ENCODE measurements around the gene TMEM116.
"Not testable (repeated sequence)": the region's sequence is repeated elsewhere in the genome, so short reads cannot be mapped to it uniquely, and the experiment has no call there.

The TMEM116 gene

DNA sequence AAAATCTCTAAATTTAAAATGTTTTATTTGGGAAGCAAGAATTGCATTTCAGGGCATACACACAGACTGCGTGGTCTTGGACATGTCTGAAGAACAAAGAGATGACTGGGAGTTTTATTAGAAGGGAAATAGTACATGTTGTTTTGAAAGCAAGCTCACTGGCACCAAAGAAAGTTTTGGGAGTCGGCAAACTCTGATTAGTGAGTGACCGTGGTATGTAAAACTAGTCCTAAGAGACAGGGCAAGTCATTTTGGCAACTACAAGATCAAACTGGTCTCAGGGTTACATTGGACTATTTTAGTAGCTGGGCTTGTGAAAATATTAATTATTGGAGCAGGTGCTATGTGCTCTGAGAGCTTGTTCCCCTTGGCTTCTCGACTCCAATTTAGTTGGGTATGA is 14.9 kb downstream of the TMEM116 start:
- no peak overlapping the region for H3K4me3 ChIP-seq (ENCODE audit: control insufficient read depth, low read depth, low read length)
- no peak for DNase-seq (ENCODE audit: low read depth)
- TF ChIP-seq, protein P1, sequence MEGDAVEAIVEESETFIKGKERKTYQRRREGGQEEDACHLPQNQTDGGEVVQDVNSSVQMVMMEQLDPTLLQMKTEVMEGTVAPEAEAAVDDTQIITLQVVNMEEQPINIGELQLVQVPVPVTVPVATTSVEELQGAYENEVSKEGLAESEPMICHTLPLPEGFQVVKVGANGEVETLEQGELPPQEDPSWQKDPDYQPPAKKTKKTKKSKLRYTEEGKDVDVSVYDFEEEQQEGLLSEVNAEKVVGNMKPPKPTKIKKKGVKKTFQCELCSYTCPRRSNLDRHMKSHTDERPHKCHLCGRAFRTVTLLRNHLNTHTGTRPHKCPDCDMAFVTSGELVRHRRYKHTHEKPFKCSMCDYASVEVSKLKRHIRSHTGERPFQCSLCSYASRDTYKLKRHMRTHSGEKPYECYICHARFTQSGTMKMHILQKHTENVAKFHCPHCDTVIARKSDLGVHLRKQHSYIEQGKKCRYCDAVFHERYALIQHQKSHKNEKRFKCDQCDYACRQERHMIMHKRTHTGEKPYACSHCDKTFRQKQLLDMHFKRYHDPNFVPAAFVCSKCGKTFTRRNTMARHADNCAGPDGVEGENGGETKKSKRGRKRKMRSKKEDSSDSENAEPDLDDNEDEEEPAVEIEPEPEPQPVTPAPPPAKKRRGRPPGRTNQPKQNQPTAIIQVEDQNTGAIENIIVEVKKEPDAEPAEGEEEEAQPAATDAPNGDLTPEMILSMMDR (IDR thresholded peaks at IDR 0.05; ENCODE audit: control insufficient read depth, insufficient read depth, low read depth, low read length, missing control alignments) = no peak

GRCh38 chr12:111997300-111997699 is 15.7 kb downstream of the TMEM116 start:
- H3K4me3 ChIP-seq (ENCODE audit: control insufficient read depth, low read depth, low read length) = no peak overlapping the region
- TF ChIP-seq, protein P1 (IDR thresholded peaks at IDR 0.05; ENCODE audit: control insufficient read depth, insufficient read depth, low read depth, low read length, missing control alignments) = no peak
- no peak for DNase-seq (ENCODE audit: low read depth)

GRCh38 chr12:111995782-111996480 is 17.0 kb downstream of the TMEM116 start:
- no peak overlapping the region for H3K4me3 ChIP-seq (ENCODE audit: control insufficient read depth, low read depth, low read length)
- DNase-seq (ENCODE audit: low read depth) = no peak
- TF ChIP-seq, protein P1 (IDR thresholded peaks at IDR 0.05; ENCODE audit: control insufficient read depth, insufficient read depth, low read depth, low read length, missing control alignments) = no peak

DNA sequence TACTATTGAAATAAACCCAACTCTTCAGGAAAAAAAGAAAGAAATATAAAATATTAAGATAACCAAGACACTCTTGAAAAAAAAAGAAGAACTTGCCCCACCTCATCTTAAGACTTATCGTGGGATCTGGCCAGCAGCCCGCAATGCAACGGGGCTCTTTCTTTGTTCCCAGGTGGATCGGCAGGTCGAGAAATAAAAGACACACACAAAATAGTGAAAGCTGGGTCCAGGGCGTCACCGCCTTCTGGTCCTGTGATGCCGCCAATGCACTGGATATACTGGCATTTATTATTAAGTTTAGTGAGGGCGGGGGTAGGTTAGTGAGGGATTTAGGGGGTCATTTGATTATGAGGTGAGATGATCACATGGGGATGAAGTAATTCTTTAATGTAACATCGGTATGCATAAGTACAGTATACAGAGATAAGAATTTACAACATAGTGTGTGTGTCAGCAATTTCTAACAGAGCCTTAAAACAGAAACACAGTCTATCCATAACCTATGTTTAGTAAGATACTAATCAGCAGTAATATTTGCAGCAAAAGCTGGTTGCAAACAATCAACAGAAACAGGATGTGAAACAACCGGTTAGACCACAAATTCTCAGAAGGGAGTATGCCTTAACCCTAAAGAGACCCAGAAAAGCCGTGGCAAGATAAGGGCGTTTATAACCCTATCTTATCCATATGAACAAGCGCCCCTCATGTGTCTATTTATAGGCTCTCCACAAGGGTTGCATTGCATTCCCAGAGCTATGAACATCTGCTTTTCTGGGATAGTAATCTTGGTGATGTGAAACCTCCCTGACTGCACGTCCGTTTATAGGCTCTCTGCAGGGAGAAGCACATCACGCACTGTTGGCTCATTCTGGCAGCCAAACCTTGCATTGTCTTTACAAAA is 18.5 kb downstream of the TMEM116 start:
- not testable (repeated sequence) for H3K4me3 ChIP-seq (ENCODE audit: control insufficient read depth, low read depth, low read length); DNase-seq (ENCODE audit: low read depth)

GRCh38 chr12:111993292-111994150 is 19.4 kb downstream of the TMEM116 start:
- no peak for DNase-seq (ENCODE audit: low read depth)
- TF ChIP-seq, protein P1 (IDR thresholded peaks at IDR 0.05; ENCODE audit: control insufficient read depth, insufficient read depth, low read depth, low read length, missing control alignments) = no peak
- H3K4me3 ChIP-seq (ENCODE audit: control insufficient read depth, low read depth, low read length) = no peak overlapping the region

GRCh38 chr12:111992464-111992863 is 20.5 kb downstream of the TMEM116 start:
- TF ChIP-seq, protein P1 (IDR thresholded peaks at IDR 0.05; ENCODE audit: control insufficient read depth, insufficient read depth, low read depth, low read length, missing control alignments) = no peak
- DNase-seq (ENCODE audit: low read depth) = no peak
- no peak overlapping the region for H3K4me3 ChIP-seq (ENCODE audit: control insufficient read depth, low read depth, low read length)

Data from AG09309 (cell line).